OCI-LY7 (cell line): ENCODE measurements around the gene ARHGAP21.

Experiments
- EZH2phosphoT487 ChIP-seq: fragments of 200-600 bp; sonication (generic); IDR thresholded peaks from 2 replicates; pipeline ENCODE4 v1.6.1; 2018; ENCODE audit warnings: low read depth, borderline replicate concordance, mild to moderate bottlenecking, mixed run types, antibody characterized with exemption, low read length, moderate library complexity, mixed read lengths
- TF ChIP-seq, protein P1 (sequence below): fragments of 200-600 bp; sonication (generic); conservative IDR thresholded peaks from 2 replicates; pipeline ENCODE4 v1.5.1; 2014; ENCODE audit warnings: mild to moderate bottlenecking, antibody characterized with exemption, low read length, moderate library complexity, mixed read lengths

DNA sequence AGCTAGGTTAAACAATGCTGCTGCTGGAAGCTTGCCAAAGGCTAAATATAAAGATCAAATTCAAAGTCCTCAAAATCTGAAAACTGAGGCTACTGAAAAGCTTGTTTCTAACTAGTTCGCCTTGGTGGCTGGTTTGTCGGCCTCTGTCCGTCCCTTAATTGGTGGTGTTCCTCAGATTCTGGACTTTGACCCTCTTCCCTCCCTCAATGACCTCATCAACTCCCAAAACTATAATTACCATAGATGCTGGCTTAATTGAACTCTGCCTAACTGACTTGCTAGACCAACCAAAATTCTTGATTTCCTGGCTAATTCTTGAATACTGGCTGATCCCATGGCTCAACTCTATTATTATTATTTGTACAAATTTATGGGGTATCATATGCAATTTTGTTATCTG lies 15.6 kb downstream of the ARHGAP21 start:
- TF ChIP-seq, protein P1, sequence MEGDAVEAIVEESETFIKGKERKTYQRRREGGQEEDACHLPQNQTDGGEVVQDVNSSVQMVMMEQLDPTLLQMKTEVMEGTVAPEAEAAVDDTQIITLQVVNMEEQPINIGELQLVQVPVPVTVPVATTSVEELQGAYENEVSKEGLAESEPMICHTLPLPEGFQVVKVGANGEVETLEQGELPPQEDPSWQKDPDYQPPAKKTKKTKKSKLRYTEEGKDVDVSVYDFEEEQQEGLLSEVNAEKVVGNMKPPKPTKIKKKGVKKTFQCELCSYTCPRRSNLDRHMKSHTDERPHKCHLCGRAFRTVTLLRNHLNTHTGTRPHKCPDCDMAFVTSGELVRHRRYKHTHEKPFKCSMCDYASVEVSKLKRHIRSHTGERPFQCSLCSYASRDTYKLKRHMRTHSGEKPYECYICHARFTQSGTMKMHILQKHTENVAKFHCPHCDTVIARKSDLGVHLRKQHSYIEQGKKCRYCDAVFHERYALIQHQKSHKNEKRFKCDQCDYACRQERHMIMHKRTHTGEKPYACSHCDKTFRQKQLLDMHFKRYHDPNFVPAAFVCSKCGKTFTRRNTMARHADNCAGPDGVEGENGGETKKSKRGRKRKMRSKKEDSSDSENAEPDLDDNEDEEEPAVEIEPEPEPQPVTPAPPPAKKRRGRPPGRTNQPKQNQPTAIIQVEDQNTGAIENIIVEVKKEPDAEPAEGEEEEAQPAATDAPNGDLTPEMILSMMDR: no peak
- TF ChIP-seq EZH2phosphoT487: no peak
